GM23338 (cell line): ENCODE measurements around the gene TUB. TPM values are rescaled to one million over a fixed set of nuclear protein-coding genes. Genes with fewer than 3 reads are reported as not detected.

Experiments
- ATAC-seq: fragments of 200-7000 bp; cut with Tn5 transposase; 3 replicates; pipeline ENCODE4 v1.9.1; 2020
- DNase-seq: peaks from one replicate; pipeline ENCODE4 v3.0.0-alpha.2; 2015; ENCODE audit warnings: low spot score
- H2AFZ ChIP-seq: fragments of 200-600 bp; sonication (generic); 2 replicates; pipeline ENCODE4 v1.8.0; 2016; ENCODE audit warnings: antibody characterized with exemption, mild to moderate bottlenecking, moderate library complexity
- H3F3A ChIP-seq: fragments of 200-600 bp; sonication (generic); replicated peaks from 2 replicates; pipeline ENCODE4 v1.8.0; 2017; ENCODE audit warnings: antibody characterized with exemption, mixed run types, low read depth
- H3K27ac ChIP-seq: fragments of 200-600 bp; sonication (generic); 2 replicates; pipeline ENCODE4 v1.6.1; 2016; ENCODE audit warnings: low read depth
- H3K27me3 ChIP-seq: fragments of 200-600 bp; sonication (generic); 2 replicates; pipeline ENCODE4 v1.8.0; 2016; ENCODE audit warnings: mild to moderate bottlenecking, mixed run types, moderate library complexity; ENCODE audit not compliant: insufficient read depth
- H3K36me3 ChIP-seq: fragments of 200-600 bp; sonication (generic); 2 replicates; pipeline ENCODE4 v1.8.0; 2016; ENCODE audit warnings: mild to moderate bottlenecking; ENCODE audit not compliant: insufficient read depth
- H3K4me1 ChIP-seq: fragments of 200-600 bp; sonication (generic); 2 replicates; pipeline ENCODE4 v1.8.0; 2016; ENCODE audit warnings: mild to moderate bottlenecking, moderate library complexity; ENCODE audit not compliant: insufficient read depth
- H3K4me2 ChIP-seq: fragments of 200-600 bp; sonication (generic); 2 replicates; pipeline ENCODE4 v1.7.1; 2017; ENCODE audit warnings: mixed run types
- H3K4me3 ChIP-seq: fragments of 200-600 bp; sonication (generic); 2 replicates; pipeline ENCODE4 v1.6.1; 2016; ENCODE audit warnings: mixed run types
- H3K79me2 ChIP-seq: fragments of 200-600 bp; sonication (generic); replicated peaks from 2 replicates; pipeline ENCODE4 v1.8.0; 2017; ENCODE audit warnings: mild to moderate bottlenecking; ENCODE audit not compliant: insufficient read depth
- H3K9me2 ChIP-seq: fragments of 200-600 bp; sonication (generic); 2 replicates; pipeline ENCODE4 v1.8.0; 2017; ENCODE audit not compliant: insufficient read depth
- H4K20me1 ChIP-seq: fragments of 200-600 bp; sonication (generic); replicated peaks from 2 replicates; pipeline ENCODE4 v1.8.0; 2017; ENCODE audit warnings: mild to moderate bottlenecking; ENCODE audit not compliant: insufficient read depth
- H3K27ac Mint-ChIP-seq: 2 replicates; pipeline ENCODE4 v1.8.0; 2020; ENCODE audit warnings: inconsistent platforms, mild to moderate bottlenecking, moderate library complexity, mixed read lengths
- H3K27me3 Mint-ChIP-seq: 3 replicates; pipeline ENCODE4 v1.8.0; 2022; ENCODE audit warnings: low read depth, mild to moderate bottlenecking, moderate library complexity, mixed read lengths, inconsistent platforms; ENCODE audit not compliant: insufficient read depth, poor library complexity
- H3K36me3 Mint-ChIP-seq: 3 replicates; pipeline ENCODE4 v1.8.0; 2021; ENCODE audit warnings: low read depth, mild to moderate bottlenecking, inconsistent platforms, moderate library complexity, mixed read lengths
- H3K4me1 Mint-ChIP-seq: 3 replicates; pipeline ENCODE4 v1.8.0; 2020; ENCODE audit warnings: mild to moderate bottlenecking, inconsistent platforms, mixed read lengths
- H3K4me3 Mint-ChIP-seq: 3 replicates; pipeline ENCODE4 v1.8.0; 2021; ENCODE audit warnings: moderate library complexity, mild to moderate bottlenecking, inconsistent platforms, mixed read lengths
- H3K9me3 Mint-ChIP-seq: 3 replicates; pipeline ENCODE4 v1.8.0; 2020; ENCODE audit warnings: moderate library complexity, mild to moderate bottlenecking, inconsistent platforms, mixed read lengths
- CTCF ChIP-seq, 2 experiments: fragments of 200-600 bp in 1 of 2; sonication (generic) in 1 of 2; conservative IDR thresholded peaks; 2 replicates each; pipeline versions ENCODE4 v1.5.1 to v1.6.1; 2016 to 2017; ENCODE audit warnings: antibody characterized with exemption in 2 of 2, low read depth in 2 of 2, mild to moderate bottlenecking in 2 of 2, moderate library complexity in 1 of 2
- EZH2 ChIP-seq: fragments of 200-600 bp; sonication (generic); IDR thresholded peaks from one replicate; pipeline ENCODE4 v1.8.0; 2017; ENCODE audit warnings: antibody characterized with exemption, mild to moderate bottlenecking, low read depth; ENCODE audit not compliant: unreplicated experiment
- EZH2phosphoT487 ChIP-seq: fragments of 200-600 bp; sonication (generic); IDR thresholded peaks from one replicate; pipeline ENCODE4 v1.8.1; 2018; ENCODE audit warnings: antibody characterized with exemption; ENCODE audit not compliant: unreplicated experiment
- JUNB ChIP-seq: IDR thresholded peaks from one replicate; pipeline ENCODE4 v1.6.1; 2016; ENCODE audit warnings: antibody characterized with exemption; ENCODE audit not compliant: unreplicated experiment
- NANOG ChIP-seq: IDR thresholded peaks from 2 replicates; pipeline ENCODE4 v1.6.1; 2016; ENCODE audit warnings: antibody characterized with exemption, borderline replicate concordance
- POLR2AphosphoS5 ChIP-seq: IDR thresholded peaks from 2 replicates; pipeline ENCODE4 v1.6.1; 2016; ENCODE audit warnings: antibody characterized with exemption, low read depth
- REST ChIP-seq: IDR thresholded peaks from one replicate; pipeline ENCODE4 v1.6.1; 2018; ENCODE audit warnings: antibody characterized with exemption; ENCODE audit not compliant: unreplicated experiment
- STAT1 ChIP-seq: IDR thresholded peaks from one replicate; pipeline ENCODE4 v1.6.1; 2016; ENCODE audit warnings: antibody characterized with exemption; ENCODE audit not compliant: unreplicated experiment
- ZNF114 ChIP-seq: fragments of 250-450 bp; sonication (Bioruptor Pico); IDR thresholded peaks from 2 replicates; pipeline ENCODE4 v1.5.0; 2020; ENCODE audit warnings: mild to moderate bottlenecking, moderate library complexity
- ZNF331 ChIP-seq: fragments of 250-450 bp; sonication (Bioruptor Pico); IDR thresholded peaks from 2 replicates; pipeline ENCODE4 v1.5.0; 2020; ENCODE audit warnings: low read depth, mild to moderate bottlenecking, moderate library complexity
- ZNF462 ChIP-seq: fragments of 250-450 bp; sonication (Bioruptor Pico); IDR thresholded peaks from 2 replicates; pipeline ENCODE4 v1.5.0; 2020; ENCODE audit warnings: mild to moderate bottlenecking, moderate library complexity
- polyA plus RNA-seq: library from polyadenylated mRNA; unstranded; fragments of >200 nt; fragmentation: Nextera tagmentation; extraction: Ambion mirVana; gene quantifications from 2 replicates; pipeline ENCODE4 v1.2.1, GENCODE V29; 2016
- total RNA-seq: library from RNA; depleted of rRNA; stranded (reverse); fragments of >200 nt; shearing (Covaris generic); gene quantifications from 2 replicates; pipeline ENCODE4 v1.2.3, GENCODE V29; 2014

Gene TUB
- total and polyA plus RNA-seq, 2 experiments from 2014 or later, result 5.5 to 30.4 TPM

GRCh38 chr11:8093931-8094575 is 13.0 kb downstream of the TUB start:
- H4K20me1 ChIP-seq, result peaks cover 3% of the 10 kb centered on the region; the same call in 1 of the 2 replicates
- DNase-seq (no peak), ATAC-seq (no peak)
- H2AFZ ChIP-seq, result no peak overlapping the region
- H3K4me3 ChIP-seq, result no peak overlapping the region
- H3K27me3 ChIP-seq, result no peaks in the 10 kb centered on the region
- no peaks in the 10 kb centered on the region for H3K9me2 ChIP-seq
- no peak overlapping the region for H3K4me2 ChIP-seq
- Mint-ChIP-seq H3K4me1 (peaks cover 4% of the 10 kb centered on the region; the same call in 1 of the 3 replicates), H3K4me3 (no peak overlapping the region), H3K27ac (no peak overlapping the region), H3K27me3 (peaks cover 7% of the 10 kb centered on the region), H3K9me3 (no peaks in the 10 kb centered on the region; the same call in 2 of the 3 replicates), H3K36me3 (peaks cover 19% of the 10 kb centered on the region)
- H3K36me3 ChIP-seq, result peaks cover 4% of the 10 kb centered on the region; the same call in 1 of the 2 replicates
- no peak for TF ChIP-seq POLR2AphosphoS5
- no peak for TF ChIP-seq EZH2
- TF ChIP-seq REST, result no peak
- no peak for TF ChIP-seq EZH2phosphoT487
- TF ChIP-seq JUNB, result no peak
- no peak for TF ChIP-seq STAT1
- TF ChIP-seq CTCF (conservative IDR thresholded peaks at IDR 0.05; ENCODE audit: low read depth in 2 of 2), result no peak
- no peak for TF ChIP-seq NANOG
- TF ChIP-seq ZNF114, result no peak
- no peak for TF ChIP-seq ZNF331 (CRISPR knock-in tag)
- no peak for TF ChIP-seq ZNF462 (CRISPR knock-in tag)
- H3F3A ChIP-seq, result no peaks in the 10 kb centered on the region
- H3K27ac ChIP-seq, result no peak overlapping the region
- H3K4me1 ChIP-seq, result no peaks in the 10 kb centered on the region
- no peaks in the 10 kb centered on the region for H3K79me2 ChIP-seq
